Activated CD8-positive, alpha-beta T cell treated with anti-CD3 and anti-CD28 coated beads for 36 hours (primary cell): ENCODE measurements around the gene MICU1. TPM values are rescaled to one million over a fixed set of nuclear protein-coding genes. Genes with fewer than 3 reads are reported as not detected.

ENCODE experiments used
- ATAC-seq: fragments of 200-7000 bp; cut with Tn5 transposase; one replicate; pipeline ENCODE4 v1.10.0; 2021; ENCODE audit warnings: mild to moderate bottlenecking, moderate library complexity
- CTCF ChIA-PET: fragments of 350-600 bp; sonication (Branson Sonifier 250); formaldehyde crosslinking; loops from one replicate; lab custom pipeline; 2021; ENCODE audit warnings: antibody characterized with exemption; lab: Charles Lee
- POLR2A ChIA-PET: fragments of 350-600 bp; sonication (Branson Sonifier 250); formaldehyde crosslinking; loops from one replicate; lab custom pipeline; 2021; ENCODE audit warnings: antibody characterized with exemption; lab: Charles Lee
- DNase-seq: peaks from one replicate; pipeline ENCODE4 v3.0.0-alpha.2; 2020
- H3K27ac Mint-ChIP-seq: one replicate; pipeline ENCODE4 v1.8.0; 2021; ENCODE audit warnings: mild to moderate bottlenecking, mixed read lengths
- H3K27me3 Mint-ChIP-seq: one replicate; pipeline ENCODE4 v1.8.0; 2021; ENCODE audit warnings: mixed read lengths
- H3K36me3 Mint-ChIP-seq: one replicate; pipeline ENCODE4 v1.8.0; 2021; ENCODE audit warnings: low read depth, mixed read lengths
- H3K4me1 Mint-ChIP-seq: one replicate; pipeline ENCODE4 v1.8.0; 2021; ENCODE audit warnings: low read depth, mixed read lengths
- H3K4me3 Mint-ChIP-seq: one replicate; pipeline ENCODE4 v1.8.0; 2021; ENCODE audit warnings: mild to moderate bottlenecking, moderate library complexity, mixed read lengths
- H3K9me3 Mint-ChIP-seq: one replicate; pipeline ENCODE4 v1.8.0; 2021; ENCODE audit warnings: mixed read lengths
- CTCF ChIP-seq: fragments of 200-600 bp; IDR thresholded peaks from one replicate; pipeline ENCODE4 v1.8.0; 2022; ENCODE audit warnings: antibody characterized with exemption, mild to moderate bottlenecking
- intact Hi-C: fragments of 100-400 bp; cut with micrococcal nuclease; formaldehyde crosslinking; loops from one replicate; pipeline ENCODE4 v1.10.0; 2022
- total RNA-seq, 2 experiments: library from RNA; stranded (reverse); gene quantifications; one replicate each; pipeline ENCODE4 v1.2.3, GENCODE V29; 2021

MICU1 gene
- total RNA-seq, 2 experiments from 2014 or later = 29.9 to 31.0 TPM

- peaks cover 1% of the 10 kb centered on the region for H3K36me3 Mint-ChIP-seq
- intact Hi-C loops = no loop called here
- ChIA-PET CTCF (no interaction called here), POLR2A (no interaction called here)
- no peaks in the 10 kb centered on the region for H3K9me3 Mint-ChIP-seq
- H3K4me3 Mint-ChIP-seq = no peak overlapping the region
- ATAC-seq (no peak), DNase-seq (no peak)
- H3K27me3 Mint-ChIP-seq = no peaks in the 10 kb centered on the region
- no peak for TF ChIP-seq CTCF
- H3K4me1 Mint-ChIP-seq = no peaks in the 10 kb centered on the region
- H3K27ac Mint-ChIP-seq = no peak overlapping the region
Measured at GRCh38 chr10:72525277-72525676, 100.6 kb downstream of the MICU1 start.

DNA sequence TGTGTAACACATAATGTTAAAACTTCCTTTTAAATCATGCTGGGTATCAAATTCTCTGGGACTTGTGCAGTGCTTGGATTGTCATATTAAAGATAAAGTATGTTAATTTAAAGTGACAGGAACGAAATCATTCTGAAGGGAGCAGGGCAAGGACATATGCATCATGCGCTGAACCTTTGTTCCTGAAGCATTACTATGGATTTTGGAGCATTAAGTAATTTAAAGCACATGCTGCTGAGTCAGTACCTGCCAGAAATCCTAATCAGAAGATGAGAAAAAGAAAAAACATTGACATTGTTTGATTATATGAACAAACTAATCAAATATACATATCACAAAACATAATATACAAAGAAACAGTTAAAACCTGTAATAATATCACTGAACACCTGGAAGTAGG lies 101.4 kb downstream of the MICU1 start:
- no peak for TF ChIP-seq CTCF
- Mint-ChIP-seq H3K27ac (no peak overlapping the region), H3K36me3 (peaks cover 1% of the 10 kb centered on the region), H3K27me3 (no peaks in the 10 kb centered on the region), H3K4me3 (no peak overlapping the region), H3K4me1 (no peaks in the 10 kb centered on the region), H3K9me3 (no peaks in the 10 kb centered on the region)
- ChIA-PET CTCF (no interaction called here), POLR2A (no interaction called here)
- intact Hi-C loops = no loop called here
- no peak for DNase-seq
- no peak for ATAC-seq

GRCh38 chr10:72523932-72524396 lies 101.9 kb downstream of the MICU1 start:
- TF ChIP-seq CTCF = no peak
- Mint-ChIP-seq H3K27me3 (no peaks in the 10 kb centered on the region), H3K9me3 (no peaks in the 10 kb centered on the region), H3K4me3 (no peak overlapping the region), H3K4me1 (no peaks in the 10 kb centered on the region), H3K36me3 (peaks cover 1% of the 10 kb centered on the region), H3K27ac (no peak overlapping the region)
- DNase-seq (no peak), ATAC-seq (no peak)
- ChIA-PET POLR2A (no interaction called here), CTCF (no interaction called here)
- intact Hi-C loops = no loop called here

DNA sequence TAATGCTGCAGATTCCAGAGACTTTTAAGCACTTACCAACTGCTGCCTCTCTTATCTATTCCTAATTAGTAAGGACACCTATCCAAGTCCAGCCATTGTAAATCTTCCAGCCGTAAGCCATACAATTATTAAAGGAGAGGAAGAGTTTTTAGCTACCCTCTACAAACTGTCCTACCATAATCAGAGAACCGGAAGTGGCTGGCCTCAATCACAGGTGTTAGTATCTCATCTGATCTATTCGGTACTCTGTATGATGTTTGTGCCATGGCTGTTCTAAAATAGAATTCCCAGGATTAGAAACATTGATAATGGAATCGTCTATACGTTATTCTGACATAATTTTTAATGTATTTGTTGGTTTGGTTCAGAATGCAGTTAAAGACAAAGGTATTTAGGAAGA lies 102.8 kb downstream of the MICU1 start:
- ATAC-seq (no peak), DNase-seq (no peak)
- TF ChIP-seq CTCF = no peak
- CTCF ChIA-PET = interaction anchor here (1.1 kb wide), 1 partner anchor 284 kb away, joined by 3 read pairs; no protein-coding TSS in a partner anchor
- no peaks in the 10 kb centered on the region for H3K4me1 Mint-ChIP-seq
- H3K36me3 Mint-ChIP-seq = peaks cover 1% of the 10 kb centered on the region
- H3K4me3 Mint-ChIP-seq = no peak overlapping the region
- intact Hi-C loops = no loop called here
- no peak overlapping the region for H3K27ac Mint-ChIP-seq
- no peaks in the 10 kb centered on the region for H3K27me3 Mint-ChIP-seq
- POLR2A ChIA-PET = no interaction called here
- no peaks in the 10 kb centered on the region for H3K9me3 Mint-ChIP-seq

- TF ChIP-seq CTCF = no peak
- ChIA-PET POLR2A (interaction anchor here (0.6 kb wide), 1 partner anchor 176 kb away, joined by 3 read pairs; no protein-coding TSS in a partner anchor), CTCF (no interaction called here)
- H3K27ac Mint-ChIP-seq = no peak overlapping the region
- DNase-seq (no peak), ATAC-seq (no peak)
- no peak overlapping the region for H3K4me3 Mint-ChIP-seq
- H3K9me3 Mint-ChIP-seq = peaks cover 14% of the 10 kb centered on the region
- intact Hi-C loops = no loop called here
- H3K4me1 Mint-ChIP-seq = no peaks in the 10 kb centered on the region
- H3K27me3 Mint-ChIP-seq = no peaks in the 10 kb centered on the region
- peaks cover 6% of the 10 kb centered on the region for H3K36me3 Mint-ChIP-seq
Measured at GRCh38 chr10:72517244-72517643, 108.6 kb downstream of the MICU1 start.
